ENCODE results near the gene GOLGA6A. TPM values are rescaled to one million over a fixed set of nuclear protein-coding genes. Genes with fewer than 3 reads are reported as not detected.

The GOLGA6A gene
- polyA plus RNA-seq, 4 donors = 0.01 to 0.12 TPM; not detected in 2

- no peak overlapping the region for H3K4me3 ChIP-seq (ENCODE audit: low read depth in 1 of 3, low read length in 3 of 3)
- DNase-seq (no peak), FAIRE-seq (no peak)
- H3K27ac ChIP-seq (ENCODE audit: low read depth in 1 of 3, low read length in 2 of 3) = peak overlapping the region in 1 of 3 donors; percentile 81
- 72 to 86% (median 81%) methylated on average over 9 of the region's 9 CpGs for WGBS, 3 donors
- no peaks in the 10 kb centered on the region for H3K27me3 ChIP-seq (ENCODE audit: control insufficient read depth in 3 of 3, insufficient read depth in 3 of 3, low read length in 3 of 3)
- H3K4me1 ChIP-seq (ENCODE audit: control insufficient read depth in 3 of 3, insufficient read depth in 2 of 3, low read depth in 1 of 3, low read length in 2 of 3) = peaks cover 0 to 4% (median 0%) of the 10 kb centered on the region in 3 donors
- H3K9me3 ChIP-seq (ENCODE audit: control insufficient read depth in 2 of 2, insufficient read depth in 1 of 2, low read depth in 1 of 2, low read length in 1 of 2) = no peaks in the 10 kb centered on the region
- H3K36me3 ChIP-seq (ENCODE audit: control insufficient read depth in 3 of 3, insufficient read depth in 2 of 3, low read depth in 1 of 3, low read length in 3 of 3) = peaks cover 10 to 50% (median 18%) of the 10 kb centered on the region in 3 donors
Observed at GRCh38 chr15:74038707-74039655, 43.4 kb downstream of the GOLGA6A start.

GRCh38 chr15:74037171-74038117, 44.9 kb downstream of the GOLGA6A start:
- H3K27me3 ChIP-seq (ENCODE audit: control insufficient read depth in 3 of 3, insufficient read depth in 3 of 3, low read length in 3 of 3) = no peaks in the 10 kb centered on the region
- H3K36me3 ChIP-seq (ENCODE audit: control insufficient read depth in 3 of 3, insufficient read depth in 2 of 3, low read depth in 1 of 3, low read length in 3 of 3) = peaks cover 10 to 54% (median 24%) of the 10 kb centered on the region in 3 donors
- WGBS, 3 donors = 74 to 80% (median 78%) methylated on average over 21 of the region's 21 CpGs
- peak overlapping the region in 1 of 3 donors; percentile 15 for H3K27ac ChIP-seq (ENCODE audit: low read depth in 1 of 3, low read length in 2 of 3)
- FAIRE-seq = no peak
- peaks cover 0 to 4% (median 0%) of the 10 kb centered on the region in 3 donors for H3K4me1 ChIP-seq (ENCODE audit: control insufficient read depth in 3 of 3, insufficient read depth in 2 of 3, low read depth in 1 of 3, low read length in 2 of 3)
- no peak for DNase-seq
- H3K9me3 ChIP-seq (ENCODE audit: control insufficient read depth in 2 of 2, insufficient read depth in 1 of 2, low read depth in 1 of 2, low read length in 1 of 2) = no peaks in the 10 kb centered on the region
- H3K4me3 ChIP-seq (ENCODE audit: low read depth in 1 of 3, low read length in 3 of 3) = no peak overlapping the region

- FAIRE-seq = no peak
Observed at GRCh38 chr15:74036271-74037170, 45.8 kb downstream of the GOLGA6A start.

GRCh38 chr15:74035121-74036017, 47.0 kb downstream of the GOLGA6A start:
- H3K4me1 ChIP-seq (ENCODE audit: control insufficient read depth in 3 of 3, insufficient read depth in 2 of 3, low read depth in 1 of 3, low read length in 2 of 3) = no peaks in the 10 kb centered on the region
- H3K36me3 ChIP-seq (ENCODE audit: control insufficient read depth in 3 of 3, insufficient read depth in 2 of 3, low read depth in 1 of 3, low read length in 3 of 3) = peaks cover 10 to 61% (median 26%) of the 10 kb centered on the region in 3 donors
- no peak overlapping the region for H3K4me3 ChIP-seq (ENCODE audit: low read depth in 1 of 3, low read length in 3 of 3)
- H3K27me3 ChIP-seq (ENCODE audit: control insufficient read depth in 3 of 3, insufficient read depth in 3 of 3, low read length in 3 of 3) = no peaks in the 10 kb centered on the region
- 93 to 94% (median 93%) methylated on average over 28 of the region's 28 CpGs for WGBS, 3 donors
- no peaks in the 10 kb centered on the region for H3K9me3 ChIP-seq (ENCODE audit: control insufficient read depth in 2 of 2, insufficient read depth in 1 of 2, low read depth in 1 of 2, low read length in 1 of 2)
- no peak overlapping the region for H3K27ac ChIP-seq (ENCODE audit: low read depth in 1 of 3, low read length in 2 of 3)
- FAIRE-seq = no peak
- DNase-seq = no peak

More at GRCh38 chr15:74036271-74037170, 45.8 kb downstream of the GOLGA6A start:
- no peaks in the 10 kb centered on the region for H3K9me3 ChIP-seq (ENCODE audit: control insufficient read depth in 2 of 2, insufficient read depth in 1 of 2, low read depth in 1 of 2, low read length in 1 of 2)
- peak overlapping the region in 1 of 3 donors; percentile 15 for H3K27ac ChIP-seq (ENCODE audit: low read depth in 1 of 3, low read length in 2 of 3)
- peaks cover 0 to 4% (median 0%) of the 10 kb centered on the region in 3 donors for H3K4me1 ChIP-seq (ENCODE audit: control insufficient read depth in 3 of 3, insufficient read depth in 2 of 3, low read depth in 1 of 3, low read length in 2 of 3)
- H3K36me3 ChIP-seq (ENCODE audit: control insufficient read depth in 3 of 3, insufficient read depth in 2 of 3, low read depth in 1 of 3, low read length in 3 of 3) = peaks cover 10 to 61% (median 26%) of the 10 kb centered on the region in 3 donors
- no peaks in the 10 kb centered on the region for H3K27me3 ChIP-seq (ENCODE audit: control insufficient read depth in 3 of 3, insufficient read depth in 3 of 3, low read length in 3 of 3)
- 74 to 83% (median 75%) methylated on average over 21 of the region's 21 CpGs for WGBS, 3 donors
- no peak overlapping the region for H3K4me3 ChIP-seq (ENCODE audit: low read depth in 1 of 3, low read length in 3 of 3)
- DNase-seq = peak; percentile 59 to 76

GRCh38 chr15:74034206-74034755, 48.1 kb downstream of the GOLGA6A start:
- no peaks in the 10 kb centered on the region for H3K27me3 ChIP-seq (ENCODE audit: control insufficient read depth in 3 of 3, insufficient read depth in 3 of 3, low read length in 3 of 3)
- DNase-seq = no peak
- no peaks in the 10 kb centered on the region for H3K9me3 ChIP-seq (ENCODE audit: control insufficient read depth in 2 of 2, insufficient read depth in 1 of 2, low read depth in 1 of 2, low read length in 1 of 2)
- no peaks in the 10 kb centered on the region for H3K4me1 ChIP-seq (ENCODE audit: control insufficient read depth in 3 of 3, insufficient read depth in 2 of 3, low read depth in 1 of 3, low read length in 2 of 3)
- no peak for FAIRE-seq
- H3K27ac ChIP-seq (ENCODE audit: low read depth in 1 of 3, low read length in 2 of 3) = no peak overlapping the region
- H3K36me3 ChIP-seq (ENCODE audit: control insufficient read depth in 3 of 3, insufficient read depth in 2 of 3, low read depth in 1 of 3, low read length in 3 of 3) = peaks cover 10 to 65% (median 31%) of the 10 kb centered on the region in 3 donors
- H3K4me3 ChIP-seq (ENCODE audit: low read depth in 1 of 3, low read length in 3 of 3) = no peak overlapping the region
- 87 to 95% (median 94%) methylated on average over 10 of the region's 10 CpGs for WGBS, 3 donors

- H3K9me3 ChIP-seq (ENCODE audit: control insufficient read depth in 2 of 2, insufficient read depth in 1 of 2, low read depth in 1 of 2, low read length in 1 of 2) = no peaks in the 10 kb centered on the region
- H3K27ac ChIP-seq (ENCODE audit: low read depth in 1 of 3, low read length in 2 of 3) = no peak overlapping the region
- FAIRE-seq (no peak), DNase-seq (no peak)
- 80 to 91% (median 87%) methylated on average over 16 of the region's 16 CpGs for WGBS, 3 donors
- H3K4me1 ChIP-seq (ENCODE audit: control insufficient read depth in 3 of 3, insufficient read depth in 2 of 3, low read depth in 1 of 3, low read length in 2 of 3) = no peaks in the 10 kb centered on the region
- H3K27me3 ChIP-seq (ENCODE audit: control insufficient read depth in 3 of 3, insufficient read depth in 3 of 3, low read length in 3 of 3) = no peaks in the 10 kb centered on the region
- peaks cover 10 to 63% (median 31%) of the 10 kb centered on the region in 3 donors for H3K36me3 ChIP-seq (ENCODE audit: control insufficient read depth in 3 of 3, insufficient read depth in 2 of 3, low read depth in 1 of 3, low read length in 3 of 3)
- H3K4me3 ChIP-seq (ENCODE audit: low read depth in 1 of 3, low read length in 3 of 3) = no peak overlapping the region
Observed at GRCh38 chr15:74032606-74033561, 49.5 kb downstream of the GOLGA6A start.

Data from small intestine (tissue), 7 donors.